Lower leg skin (tissue), 3 donors: ENCODE measurements around the gene TAF12.

Experiments used
- CTCF ChIP-seq, 3 donors: fragments of 450-650 bp; IDR thresholded peaks; one replicate each; pipeline ENCODE4 v1.5.1; 2016; ENCODE audit warnings: antibody characterized with exemption in 3 of 3, mild to moderate bottlenecking in 3 of 3, moderate library complexity in 2 of 3
- POLR2A ChIP-seq, 2 donors: fragments of 450-650 bp; IDR thresholded peaks; one replicate each; pipeline ENCODE4 v1.6.1; 2016 to 2017; ENCODE audit warnings: antibody characterized with exemption in 2 of 2, mild to moderate bottlenecking in 1 of 2, moderate library complexity in 1 of 2

GRCh38 chr1:28592321-28593071, 50.4 kb downstream of the TAF12 start:
- TF ChIP-seq CTCF (IDR thresholded peaks at IDR 0.05) = no peak
- TF ChIP-seq POLR2A (IDR thresholded peaks at IDR 0.05) = no peak
